Measurements from ENCODE around the gene EPS8L2. TPM values are rescaled to one million over a fixed set of nuclear protein-coding genes. Genes with fewer than 3 reads are reported as not detected.
A peak's percentile ranks its signal among the peaks of the same experiment; 100 is the strongest.

The EPS8L2 gene
- total RNA-seq, 1 donor from 2014 or later = 111 TPM

DNA sequence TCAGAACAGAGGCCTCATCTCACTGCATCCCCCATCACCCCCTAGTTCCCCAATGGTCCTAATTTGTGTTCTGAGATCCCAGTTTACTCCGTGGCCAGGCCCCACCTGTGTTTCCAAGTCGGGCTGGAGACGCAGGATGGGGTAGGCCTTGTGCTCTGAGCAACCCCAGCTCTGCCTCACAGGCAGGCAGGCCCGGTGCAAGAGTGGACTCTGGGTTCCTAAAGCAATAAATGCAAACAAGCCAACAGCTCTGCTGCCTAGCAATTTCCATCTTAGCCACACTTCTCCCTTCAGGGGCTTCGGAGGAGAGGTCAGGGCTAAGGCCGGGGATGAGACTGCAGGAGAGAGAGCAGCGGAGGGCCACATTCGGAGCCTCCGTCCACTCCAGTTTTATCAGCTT is 2.5 kb upstream of the EPS8L2 start:
- peaks cover 16% of the 10 kb centered on the region for H3K4me1 Mint-ChIP-seq
- no peaks in the 10 kb centered on the region for H3K9me3 Mint-ChIP-seq
- H3K36me3 Mint-ChIP-seq = peaks cover 1% of the 10 kb centered on the region
- H3K27ac Mint-ChIP-seq = no peak overlapping the region
- H3K27me3 Mint-ChIP-seq (ENCODE audit: low read depth) = peaks cover 6% of the 10 kb centered on the region
- DNase-seq (ENCODE audit: low spot score in 2 of 2, unreplicated experiment in 2 of 2) = no peak
- no peak overlapping the region for H3K4me3 Mint-ChIP-seq
- TF ChIP-seq, protein P1, sequence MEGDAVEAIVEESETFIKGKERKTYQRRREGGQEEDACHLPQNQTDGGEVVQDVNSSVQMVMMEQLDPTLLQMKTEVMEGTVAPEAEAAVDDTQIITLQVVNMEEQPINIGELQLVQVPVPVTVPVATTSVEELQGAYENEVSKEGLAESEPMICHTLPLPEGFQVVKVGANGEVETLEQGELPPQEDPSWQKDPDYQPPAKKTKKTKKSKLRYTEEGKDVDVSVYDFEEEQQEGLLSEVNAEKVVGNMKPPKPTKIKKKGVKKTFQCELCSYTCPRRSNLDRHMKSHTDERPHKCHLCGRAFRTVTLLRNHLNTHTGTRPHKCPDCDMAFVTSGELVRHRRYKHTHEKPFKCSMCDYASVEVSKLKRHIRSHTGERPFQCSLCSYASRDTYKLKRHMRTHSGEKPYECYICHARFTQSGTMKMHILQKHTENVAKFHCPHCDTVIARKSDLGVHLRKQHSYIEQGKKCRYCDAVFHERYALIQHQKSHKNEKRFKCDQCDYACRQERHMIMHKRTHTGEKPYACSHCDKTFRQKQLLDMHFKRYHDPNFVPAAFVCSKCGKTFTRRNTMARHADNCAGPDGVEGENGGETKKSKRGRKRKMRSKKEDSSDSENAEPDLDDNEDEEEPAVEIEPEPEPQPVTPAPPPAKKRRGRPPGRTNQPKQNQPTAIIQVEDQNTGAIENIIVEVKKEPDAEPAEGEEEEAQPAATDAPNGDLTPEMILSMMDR (IDR thresholded peaks at IDR 0.05; ENCODE audit: unreplicated experiment) = no peak

DNA sequence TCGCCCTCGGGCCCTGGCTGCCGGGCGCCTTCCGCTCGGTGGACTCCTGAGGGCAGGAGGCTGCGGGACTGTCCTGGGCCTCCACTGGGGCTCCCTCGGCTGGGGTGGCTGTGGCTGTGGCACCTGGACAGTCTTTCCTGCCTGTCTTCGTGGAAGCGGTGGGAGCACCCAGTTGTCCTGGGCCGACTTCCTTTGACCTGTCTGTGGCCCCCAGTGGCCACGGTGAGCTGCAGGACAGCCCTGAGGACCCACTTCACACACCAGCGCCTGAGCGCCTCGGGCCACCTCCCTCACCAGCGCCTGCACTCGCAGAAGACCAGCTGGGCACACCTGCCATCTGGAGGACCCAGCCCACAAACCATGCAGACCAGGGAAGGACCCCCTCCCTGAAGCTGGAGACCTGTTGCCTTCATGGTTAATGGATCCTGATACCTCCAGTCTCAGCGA is 1.8 kb upstream of the EPS8L2 start:
- Mint-ChIP-seq H3K9me3 (no peaks in the 10 kb centered on the region), H3K4me1 (peaks cover 16% of the 10 kb centered on the region), H3K27ac (no peak overlapping the region), H3K36me3 (peaks cover 1% of the 10 kb centered on the region), H3K27me3 (ENCODE audit: low read depth) (peaks cover 6% of the 10 kb centered on the region), H3K4me3 (no peak overlapping the region)
- no peak for DNase-seq (ENCODE audit: low spot score in 2 of 2, unreplicated experiment in 2 of 2)
- TF ChIP-seq, protein P1 (IDR thresholded peaks at IDR 0.05; ENCODE audit: unreplicated experiment) = no peak

DNA sequence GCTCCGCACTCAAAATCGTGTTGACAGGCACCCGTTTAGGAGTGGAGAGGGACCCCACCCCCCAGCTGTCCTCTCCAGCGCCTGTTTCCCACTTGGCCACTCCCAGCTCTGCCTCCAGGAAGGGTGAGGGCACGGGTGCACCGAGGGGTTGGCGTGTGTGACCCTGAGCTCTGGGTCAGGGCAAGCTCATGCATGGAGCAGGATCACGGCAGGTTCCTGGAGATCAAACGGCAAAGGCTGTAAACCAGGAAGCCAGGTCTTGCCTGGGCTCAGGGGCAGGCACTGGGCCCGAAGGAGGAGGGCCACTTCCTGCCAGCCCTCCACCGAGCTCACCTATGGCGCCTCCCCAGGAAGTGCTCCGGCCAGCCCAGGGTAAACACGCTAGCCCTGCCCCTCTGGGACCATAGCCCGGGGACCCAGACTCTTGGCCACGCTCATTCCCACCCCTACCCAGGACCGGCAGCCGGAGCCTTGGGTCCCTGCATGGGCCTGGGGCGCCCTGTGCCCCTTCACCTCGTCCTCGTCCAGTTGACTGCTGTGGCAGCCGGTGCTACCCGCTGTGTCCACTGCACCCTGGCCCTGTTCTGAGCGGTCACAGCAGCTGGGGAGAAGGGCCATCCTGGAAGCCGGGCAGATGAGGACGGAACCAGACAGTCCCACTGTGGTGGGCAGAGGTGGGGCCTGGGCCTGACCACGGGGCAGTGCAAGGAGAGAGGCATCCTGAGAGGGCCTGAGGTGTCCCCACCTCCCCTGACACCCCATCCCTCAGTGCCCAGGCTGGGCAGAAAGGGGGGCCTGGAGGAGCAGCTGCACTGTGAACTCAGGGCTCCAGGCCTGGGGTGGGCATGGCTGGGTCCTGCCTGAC is 1.0 kb upstream of the EPS8L2 start:
- peaks cover 1% of the 10 kb centered on the region for H3K36me3 Mint-ChIP-seq
- peak overlapping the region; percentile 63 for H3K4me3 Mint-ChIP-seq
- H3K27ac Mint-ChIP-seq = peak overlapping the region; percentile 39
- H3K9me3 Mint-ChIP-seq = no peaks in the 10 kb centered on the region
- no peak for DNase-seq (ENCODE audit: low spot score in 2 of 2, unreplicated experiment in 2 of 2)
- peaks cover 6% of the 10 kb centered on the region for H3K27me3 Mint-ChIP-seq (ENCODE audit: low read depth)
- TF ChIP-seq, protein P1 (IDR thresholded peaks at IDR 0.05; ENCODE audit: unreplicated experiment) = no peak
- peaks cover 16% of the 10 kb centered on the region for H3K4me1 Mint-ChIP-seq

DNA sequence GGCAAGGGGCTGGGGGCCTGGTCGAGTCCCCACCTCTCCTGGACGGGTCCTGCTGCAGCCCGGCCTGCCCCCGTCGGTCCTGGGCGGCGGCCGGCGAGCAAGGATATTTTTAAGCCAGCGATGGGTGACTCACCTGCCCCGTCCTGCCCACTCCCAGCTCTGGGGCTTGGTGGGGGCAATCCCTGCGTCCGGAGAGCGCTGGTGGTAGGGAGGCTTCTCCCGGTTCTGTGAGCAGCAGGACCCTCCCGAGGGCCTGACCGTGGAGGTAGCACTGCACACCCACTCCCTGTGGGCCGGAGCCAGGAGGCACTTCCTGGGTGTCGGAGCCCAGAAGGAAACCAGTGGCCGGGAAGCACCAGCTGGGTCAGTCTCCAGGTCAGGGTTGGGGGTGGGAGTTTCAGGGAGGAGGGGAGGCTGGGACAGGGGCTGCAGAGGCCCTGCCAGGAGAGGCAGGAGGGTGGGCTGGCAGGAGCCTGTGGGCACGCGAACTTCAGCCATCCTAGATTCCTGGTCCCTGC is 467 bp downstream of the EPS8L2 start:
- peaks cover 18% of the 10 kb centered on the region for H3K4me1 Mint-ChIP-seq
- peak overlapping the region; percentile 56 for H3K27ac Mint-ChIP-seq
- no peak for DNase-seq (ENCODE audit: low spot score in 2 of 2, unreplicated experiment in 2 of 2)

DNA sequence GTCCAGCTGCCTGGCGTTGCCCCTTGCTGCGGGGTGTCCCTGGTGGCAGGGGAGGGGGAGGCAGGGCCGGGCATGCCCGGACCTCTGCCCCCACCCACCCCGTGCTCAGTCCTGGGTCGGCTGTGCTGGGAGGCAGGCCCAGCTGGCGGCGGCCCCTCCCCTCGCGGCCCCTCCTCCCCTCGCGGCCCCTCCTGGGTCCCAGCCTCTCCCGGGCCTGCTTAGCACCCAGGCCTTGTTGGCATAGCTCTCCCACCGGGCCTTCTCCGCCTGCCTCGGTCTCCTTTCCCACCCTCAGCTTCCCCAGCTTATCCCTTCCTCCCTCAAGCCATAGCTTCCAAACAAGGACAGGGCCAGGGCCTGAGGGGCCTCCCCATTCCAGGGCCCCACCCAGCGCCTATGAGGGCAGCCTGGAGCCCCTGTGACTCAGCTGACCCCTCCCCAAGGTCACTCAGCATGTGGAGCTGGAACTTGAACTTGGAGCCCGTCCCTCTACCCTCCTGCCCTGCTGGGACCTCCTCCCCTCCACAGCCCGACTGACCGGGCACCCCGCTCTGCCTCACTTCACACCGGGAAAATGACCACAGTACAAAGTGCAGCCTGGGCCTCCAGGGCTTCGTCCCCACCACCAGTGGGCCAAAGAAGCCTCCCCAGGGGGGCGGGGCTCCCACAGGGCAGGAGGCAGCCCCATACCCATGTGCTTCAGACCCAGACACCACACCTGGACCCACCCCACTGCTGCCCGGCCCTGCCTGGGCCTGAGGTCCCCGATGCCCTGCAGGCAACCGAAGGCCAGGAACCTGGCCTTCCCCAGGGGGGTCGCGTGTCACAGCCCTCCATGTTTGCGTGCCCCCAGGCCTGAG is 1.2 kb downstream of the EPS8L2 start:
- no peak for DNase-seq (ENCODE audit: low spot score in 2 of 2, unreplicated experiment in 2 of 2)
- peak overlapping the region; percentile 91 for H3K27ac Mint-ChIP-seq

More for the DNA sequence above, 467 bp downstream of the EPS8L2 start:
- peaks cover 6% of the 10 kb centered on the region for H3K27me3 Mint-ChIP-seq (ENCODE audit: low read depth)
- TF ChIP-seq, protein P1 (IDR thresholded peaks at IDR 0.05; ENCODE audit: unreplicated experiment) = no peak
- H3K4me3 Mint-ChIP-seq = peak overlapping the region; percentile 68
- H3K36me3 Mint-ChIP-seq = peaks cover 2% of the 10 kb centered on the region
- H3K9me3 Mint-ChIP-seq = no peaks in the 10 kb centered on the region

More for the DNA sequence above, 1.2 kb downstream of the EPS8L2 start:
- peaks cover 6% of the 10 kb centered on the region for H3K27me3 Mint-ChIP-seq (ENCODE audit: low read depth)
- peak overlapping the region; percentile 68 for H3K4me3 Mint-ChIP-seq
- TF ChIP-seq, protein P1 (IDR thresholded peaks at IDR 0.05; ENCODE audit: unreplicated experiment) = no peak
- H3K36me3 Mint-ChIP-seq = peaks cover 2% of the 10 kb centered on the region
- peaks cover 18% of the 10 kb centered on the region for H3K4me1 Mint-ChIP-seq
- H3K9me3 Mint-ChIP-seq = no peaks in the 10 kb centered on the region
